ENCODE results near the gene MCUR1.
A peak's percentile ranks its signal among the peaks of the same experiment; 100 is the strongest.
"Not testable (repeated sequence)": the region's sequence is repeated elsewhere in the genome, so short reads cannot be mapped to it uniquely, and the experiment has no call there.

Gene MCUR1

DNA sequence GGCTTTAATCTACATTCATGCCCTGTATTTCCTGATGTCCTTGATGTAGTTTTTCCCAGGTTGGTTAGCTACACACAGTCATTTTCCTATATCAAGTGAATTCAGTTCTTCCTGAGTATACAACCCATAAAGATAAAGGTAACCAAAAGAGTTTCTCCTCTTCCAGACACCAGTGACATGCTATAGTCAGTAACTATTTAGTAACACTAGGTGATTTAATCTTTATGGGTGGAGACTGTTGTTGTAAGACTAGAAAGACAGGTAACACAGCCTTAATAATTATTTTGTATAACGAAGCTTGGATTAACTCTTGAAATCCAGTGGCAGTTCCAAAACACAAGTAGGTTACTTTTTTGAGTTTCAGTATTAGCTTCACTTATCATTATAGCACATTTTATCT, 17.6 kb downstream of the MCUR1 start:
- no peak overlapping the region for H3K4me3 ChIP-seq (replicated peaks; ENCODE audit: low read depth, low read length)
- TF ChIP-seq, protein P1, sequence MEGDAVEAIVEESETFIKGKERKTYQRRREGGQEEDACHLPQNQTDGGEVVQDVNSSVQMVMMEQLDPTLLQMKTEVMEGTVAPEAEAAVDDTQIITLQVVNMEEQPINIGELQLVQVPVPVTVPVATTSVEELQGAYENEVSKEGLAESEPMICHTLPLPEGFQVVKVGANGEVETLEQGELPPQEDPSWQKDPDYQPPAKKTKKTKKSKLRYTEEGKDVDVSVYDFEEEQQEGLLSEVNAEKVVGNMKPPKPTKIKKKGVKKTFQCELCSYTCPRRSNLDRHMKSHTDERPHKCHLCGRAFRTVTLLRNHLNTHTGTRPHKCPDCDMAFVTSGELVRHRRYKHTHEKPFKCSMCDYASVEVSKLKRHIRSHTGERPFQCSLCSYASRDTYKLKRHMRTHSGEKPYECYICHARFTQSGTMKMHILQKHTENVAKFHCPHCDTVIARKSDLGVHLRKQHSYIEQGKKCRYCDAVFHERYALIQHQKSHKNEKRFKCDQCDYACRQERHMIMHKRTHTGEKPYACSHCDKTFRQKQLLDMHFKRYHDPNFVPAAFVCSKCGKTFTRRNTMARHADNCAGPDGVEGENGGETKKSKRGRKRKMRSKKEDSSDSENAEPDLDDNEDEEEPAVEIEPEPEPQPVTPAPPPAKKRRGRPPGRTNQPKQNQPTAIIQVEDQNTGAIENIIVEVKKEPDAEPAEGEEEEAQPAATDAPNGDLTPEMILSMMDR (IDR thresholded peaks at IDR 0.05; ENCODE audit: low read length, missing control alignments), result no peak
- DNase-seq (ENCODE audit: low read depth), result no peak

DNA sequence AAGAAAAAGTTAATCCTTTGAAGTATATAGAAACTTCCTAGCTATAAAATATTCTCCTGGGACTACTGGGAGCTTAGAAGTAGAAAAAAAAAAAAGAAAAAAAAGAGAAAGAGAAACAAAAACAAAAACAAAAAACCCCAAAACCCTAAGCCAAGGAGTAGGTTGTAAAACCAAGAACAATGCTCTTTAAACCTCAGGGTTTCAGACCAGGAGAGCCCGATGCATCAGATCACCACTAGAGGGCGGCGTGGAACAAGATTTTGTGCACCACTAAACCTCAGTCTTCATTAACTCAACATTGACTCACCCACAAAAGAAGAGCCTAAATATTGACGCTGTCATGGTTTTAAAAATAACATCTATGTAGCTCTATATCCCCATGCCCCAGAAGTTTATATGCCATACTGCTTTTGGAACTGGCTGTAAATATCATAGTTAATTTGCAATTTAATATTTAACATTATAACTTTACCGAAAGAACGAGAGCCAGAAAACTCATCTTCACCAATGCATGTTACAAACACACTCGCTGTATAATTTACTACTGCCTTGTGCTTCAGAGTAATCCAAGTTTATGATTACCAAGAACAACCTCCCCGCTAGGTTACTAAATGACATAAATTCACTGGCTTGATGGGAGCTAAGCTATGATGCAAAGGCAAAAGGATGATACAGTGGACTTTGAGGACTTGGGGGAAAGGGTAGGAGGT, 19.2 kb downstream of the MCUR1 start:
- TF ChIP-seq, protein P1 (IDR thresholded peaks at IDR 0.05; ENCODE audit: low read length, missing control alignments), result peak; percentile 97
- DNase-seq (ENCODE audit: low read depth), result peak; percentile 88
- H3K4me3 ChIP-seq (replicated peaks; ENCODE audit: low read depth, low read length), result no peak overlapping the region

DNA sequence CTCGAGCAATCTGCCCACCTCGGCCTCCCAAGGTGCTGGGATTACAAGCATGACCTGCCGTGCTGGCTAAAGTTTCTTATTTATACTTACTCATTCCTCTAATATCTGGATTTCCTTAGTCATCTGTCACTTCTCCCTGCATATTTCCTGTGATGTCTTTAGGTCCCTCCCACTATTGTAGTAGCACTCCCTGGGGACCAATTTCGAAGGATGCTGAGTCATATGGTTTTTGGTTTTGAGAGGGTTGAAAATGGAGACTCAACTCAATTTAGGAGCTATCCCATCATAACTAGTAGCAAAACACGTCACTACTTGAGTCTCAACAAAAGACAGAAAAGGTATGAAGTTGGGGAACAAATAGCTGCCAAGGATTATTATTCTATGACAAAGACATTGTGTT, 20.2 kb downstream of the MCUR1 start:
- H3K4me3 ChIP-seq (replicated peaks; ENCODE audit: low read depth, low read length), result no peak overlapping the region
- TF ChIP-seq, protein P1 (IDR thresholded peaks at IDR 0.05; ENCODE audit: low read length, missing control alignments), result no peak
- DNase-seq (ENCODE audit: low read depth), result peak; percentile 93

DNA sequence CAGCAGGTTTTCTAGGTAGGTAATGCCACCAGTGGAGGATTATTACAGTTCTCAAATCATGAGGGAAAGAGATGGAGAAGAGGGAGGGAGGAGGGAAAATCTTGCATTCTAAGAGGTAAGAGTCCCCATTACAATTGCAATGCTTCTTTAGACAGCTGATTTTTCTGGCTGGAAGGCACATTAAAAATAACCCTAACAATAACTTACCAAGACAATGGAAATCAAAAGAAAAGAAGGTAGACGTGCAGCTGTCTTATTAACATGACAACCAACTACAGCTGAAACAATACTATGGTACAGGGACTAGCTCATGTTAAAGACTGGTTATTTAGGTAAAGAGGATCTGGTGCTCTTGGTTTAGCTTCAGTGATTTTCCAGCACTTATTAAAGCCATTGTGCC, 24.6 kb downstream of the MCUR1 start:
- TF ChIP-seq, protein P1 (IDR thresholded peaks at IDR 0.05; ENCODE audit: low read length, missing control alignments), result no peak
- DNase-seq (ENCODE audit: low read depth), result no peak

DNA sequence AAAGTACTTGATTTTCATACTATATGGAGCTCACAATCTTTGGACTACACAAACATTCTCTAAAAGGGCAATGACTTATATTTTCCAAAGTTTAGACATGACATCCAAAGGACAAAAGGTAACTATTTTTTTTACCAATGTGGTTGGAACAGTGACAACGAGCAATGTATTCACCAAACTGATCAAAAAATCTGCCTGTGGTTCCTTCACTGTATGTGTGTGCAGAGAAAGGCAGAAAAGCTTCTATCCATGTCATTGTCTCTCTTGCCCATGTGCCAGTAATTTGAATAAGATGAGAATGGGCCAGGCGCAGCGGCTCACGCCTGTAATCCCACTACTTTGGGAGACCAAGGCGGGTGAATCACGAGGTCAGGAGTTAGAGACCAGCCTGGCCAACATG, 25.5 kb downstream of the MCUR1 start:
- no peak overlapping the region for H3K4me3 ChIP-seq (replicated peaks; ENCODE audit: low read depth, low read length)
- TF ChIP-seq, protein P1 (IDR thresholded peaks at IDR 0.05; ENCODE audit: low read length, missing control alignments), result no peak
- no peak for DNase-seq (ENCODE audit: low read depth)

More for the DNA sequence above, 24.6 kb downstream of the MCUR1 start:
- no peak overlapping the region for H3K4me3 ChIP-seq (replicated peaks; ENCODE audit: low read depth, low read length)

DNA sequence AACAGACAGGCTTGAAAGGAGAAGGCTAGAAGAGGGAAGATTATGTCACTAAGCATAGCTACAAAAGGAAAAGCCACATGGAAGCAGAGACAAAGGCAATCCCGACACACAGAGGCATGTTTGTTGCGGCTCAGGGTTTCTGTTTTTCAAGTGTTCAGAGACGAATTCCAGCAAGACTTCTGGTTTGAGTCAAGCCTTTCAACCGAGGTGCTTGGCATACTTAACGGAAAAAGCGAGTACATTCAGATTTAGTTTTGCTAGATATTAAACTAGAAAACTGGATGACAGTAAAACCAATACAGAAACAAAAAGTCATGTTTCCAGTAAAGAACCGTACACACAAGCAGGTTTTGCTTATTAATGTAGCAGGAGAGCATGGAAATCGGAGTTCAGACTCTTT, 27.2 kb downstream of the MCUR1 start:
- TF ChIP-seq, protein P1 (IDR thresholded peaks at IDR 0.05; ENCODE audit: low read length, missing control alignments), result no peak
- peak; percentile 63 for DNase-seq (ENCODE audit: low read depth)
- H3K4me3 ChIP-seq (replicated peaks; ENCODE audit: low read depth, low read length), result peak overlapping the region; percentile 15

DNA sequence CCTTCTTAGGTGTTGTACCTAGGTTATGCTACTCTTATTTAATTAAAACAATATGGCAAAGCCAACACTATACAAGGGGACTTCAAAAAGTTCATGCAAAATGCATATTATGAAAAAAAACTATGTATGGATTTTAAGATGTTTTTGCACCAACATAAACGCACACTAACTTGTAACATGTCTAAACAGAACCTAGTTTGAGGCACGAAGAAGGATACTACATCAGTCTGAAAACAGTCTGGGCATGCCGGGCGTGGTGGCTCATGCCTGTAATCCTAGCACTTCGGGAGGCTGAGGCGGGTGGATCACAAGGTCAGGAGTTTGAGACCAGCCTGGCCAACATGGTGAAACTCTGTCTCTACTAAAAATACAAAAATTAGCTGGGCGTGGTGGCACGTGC, 34.2 kb downstream of the MCUR1 start:
- H3K4me3 ChIP-seq (replicated peaks; ENCODE audit: low read depth, low read length); DNase-seq (ENCODE audit: low read depth): not testable (repeated sequence)
